HG02973 (cell line): ENCODE results near the gene ARV1.
"Not testable (repeated sequence)": the region's sequence is repeated elsewhere in the genome, so short reads cannot be mapped to it uniquely, and the experiment has no call there.

Source experiments
- ATAC-seq: cut with Tn5 transposase; IDR thresholded peaks from one replicate; pipeline ENCODE4 v1.9.1; 2021; ENCODE audit warnings: moderate library complexity; ENCODE audit not compliant: unreplicated experiment

The ARV1 gene

DNA sequence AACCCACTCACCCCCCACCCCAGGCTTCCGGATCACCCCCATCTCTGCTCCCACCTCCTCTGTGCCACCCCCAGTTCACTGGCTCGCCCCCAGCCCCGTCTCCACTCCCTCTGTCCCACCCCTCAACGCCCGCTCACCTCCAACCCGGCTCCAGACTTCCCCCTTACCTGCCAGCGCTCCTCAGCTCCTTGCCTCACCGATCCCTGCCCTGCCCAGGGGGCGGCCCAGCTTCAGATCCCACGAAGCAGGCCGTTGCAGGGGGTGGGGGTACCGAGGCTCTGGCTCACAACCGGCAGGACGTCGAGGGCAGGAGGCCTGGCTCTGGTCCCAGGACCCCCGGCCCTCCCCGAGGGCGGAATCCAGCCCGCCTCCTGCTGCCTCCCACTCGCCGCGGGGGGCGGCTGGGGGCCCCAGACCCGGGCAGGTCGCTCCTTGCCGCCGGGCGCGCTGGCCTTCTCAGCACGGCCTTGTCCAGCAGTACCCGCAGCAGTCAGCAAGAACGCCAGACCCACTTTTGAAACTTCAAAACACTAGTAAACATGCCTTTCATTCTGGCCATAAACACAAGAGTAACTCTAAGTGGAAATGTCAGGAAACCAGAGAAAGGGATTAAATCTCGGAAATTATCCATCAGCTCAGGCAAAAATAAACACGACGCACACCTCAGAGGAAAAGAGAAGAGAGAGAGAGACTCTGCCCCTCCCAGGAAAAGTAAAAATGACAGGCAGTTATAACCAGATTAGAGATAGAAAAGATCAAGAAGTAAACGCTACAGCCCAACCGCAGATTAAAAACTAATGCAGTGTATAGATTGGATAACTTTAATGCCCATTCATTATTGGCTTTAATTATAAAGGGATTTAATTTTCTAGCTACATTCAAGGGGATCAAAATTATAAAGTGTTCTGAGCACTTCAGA lies 62.2 kb downstream of the ARV1 start:
- ATAC-seq, result no peak

DNA sequence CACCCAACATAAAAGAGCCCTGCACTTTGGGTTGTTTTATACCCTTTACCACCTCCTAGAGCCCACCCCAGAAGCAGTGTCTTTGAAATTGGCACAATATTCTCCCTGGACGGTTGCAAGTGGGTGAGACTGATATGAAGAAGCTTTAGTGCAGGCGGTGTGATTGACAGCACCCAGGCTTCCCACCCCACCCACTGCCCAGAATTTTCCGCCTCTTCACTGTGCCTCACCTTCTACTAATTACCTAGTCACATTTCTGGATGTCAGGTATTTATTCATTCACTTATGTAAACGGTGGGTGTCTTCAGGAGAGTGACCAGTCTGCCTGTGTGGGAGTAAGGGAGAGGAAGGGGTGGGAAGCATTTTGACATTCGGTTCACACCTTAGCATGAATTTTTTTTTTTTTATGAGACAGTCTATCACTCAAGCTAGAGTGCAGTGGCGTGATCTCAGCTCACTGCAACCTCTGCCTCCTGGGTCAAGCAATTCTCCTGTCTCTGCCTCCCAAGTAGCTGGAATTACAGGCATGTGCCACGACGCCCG lies 62.9 kb downstream of the ARV1 start:
- no peak for ATAC-seq

- no peak for ATAC-seq
These were observed 65.7 kb downstream of the ARV1 start for GRCh38 chr1:231044588-231044987.

DNA sequence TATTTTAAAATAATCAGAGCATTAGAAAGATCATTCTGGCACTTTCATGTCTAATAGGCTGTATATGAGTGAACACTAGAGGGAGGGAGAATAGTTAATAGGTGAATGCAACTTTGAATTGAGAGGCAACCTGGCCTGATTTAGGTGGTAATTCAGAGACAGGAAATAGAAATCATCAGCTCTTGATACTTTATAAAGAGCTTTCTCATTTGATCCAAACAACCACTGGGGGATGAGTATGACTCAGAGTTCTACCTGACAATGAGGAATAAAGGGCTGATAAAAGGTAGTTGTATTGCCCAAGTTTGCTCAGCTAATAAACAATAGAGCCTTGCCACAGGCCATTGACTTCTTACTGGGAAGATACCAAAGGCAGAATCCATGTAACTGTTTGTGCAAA lies 66.4 kb downstream of the ARV1 start:
- ATAC-seq, result no peak

- not testable (repeated sequence) for ATAC-seq
These were observed 67.2 kb downstream of the ARV1 start for GRCh38 chr1:231045921-231046729.

DNA sequence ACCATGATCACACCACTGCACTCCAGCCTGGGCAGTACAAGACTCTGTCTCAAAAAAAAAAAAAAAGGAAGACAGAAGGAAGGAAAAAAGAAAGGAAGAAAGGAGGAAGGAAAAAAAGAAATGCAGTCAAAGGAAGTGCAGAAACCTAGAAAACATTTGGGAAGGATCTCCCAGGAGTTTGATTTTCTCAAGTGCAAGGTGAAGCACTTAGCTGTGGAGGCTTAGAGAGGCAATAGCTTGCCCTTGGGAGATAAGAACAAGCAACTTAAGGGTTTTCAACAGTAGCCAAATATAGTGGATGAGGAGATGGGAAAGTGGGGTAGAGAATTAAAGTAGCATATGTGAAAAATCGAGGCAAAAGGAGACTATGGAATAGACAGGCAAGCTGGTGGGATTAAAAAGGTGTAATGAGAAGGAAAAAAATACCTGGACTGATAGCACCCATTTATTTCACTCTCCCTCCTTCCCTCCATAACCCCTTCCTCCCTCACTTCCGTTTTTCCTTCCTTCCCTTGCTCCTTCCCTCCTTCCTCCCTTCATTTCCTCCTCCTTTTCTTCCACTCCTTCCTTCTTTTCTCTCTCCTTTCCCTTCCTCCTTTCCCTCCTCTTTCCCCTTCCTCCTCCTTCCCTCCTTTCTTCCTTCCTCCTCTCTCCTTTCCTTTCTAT lies 68.0 kb downstream of the ARV1 start:
- no peak for ATAC-seq

DNA sequence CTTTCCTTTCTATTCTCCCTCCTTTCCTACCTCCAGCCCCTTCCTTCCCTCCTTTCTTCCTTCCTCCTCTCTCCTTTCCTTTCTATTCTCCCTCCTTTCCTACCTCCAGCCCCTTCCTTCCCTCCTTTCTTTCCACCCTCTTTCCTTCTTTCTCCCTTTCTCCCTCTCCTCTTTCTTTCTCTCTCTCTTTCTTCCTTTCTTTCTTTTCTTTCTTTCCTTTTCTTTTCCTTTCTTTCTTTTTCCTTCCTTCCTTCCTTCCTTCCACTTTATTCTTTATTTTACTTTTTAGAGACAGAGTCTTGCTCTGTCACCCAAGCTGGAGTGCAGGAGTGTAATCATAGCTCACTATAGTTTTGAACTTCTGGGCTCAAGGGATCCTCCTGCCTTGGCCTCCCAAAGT lies 68.6 kb downstream of the ARV1 start:
- not testable (repeated sequence) for ATAC-seq

GRCh38 chr1:231048419-231048818 lies 69.5 kb downstream of the ARV1 start:
- ATAC-seq, result not testable (repeated sequence)

DNA sequence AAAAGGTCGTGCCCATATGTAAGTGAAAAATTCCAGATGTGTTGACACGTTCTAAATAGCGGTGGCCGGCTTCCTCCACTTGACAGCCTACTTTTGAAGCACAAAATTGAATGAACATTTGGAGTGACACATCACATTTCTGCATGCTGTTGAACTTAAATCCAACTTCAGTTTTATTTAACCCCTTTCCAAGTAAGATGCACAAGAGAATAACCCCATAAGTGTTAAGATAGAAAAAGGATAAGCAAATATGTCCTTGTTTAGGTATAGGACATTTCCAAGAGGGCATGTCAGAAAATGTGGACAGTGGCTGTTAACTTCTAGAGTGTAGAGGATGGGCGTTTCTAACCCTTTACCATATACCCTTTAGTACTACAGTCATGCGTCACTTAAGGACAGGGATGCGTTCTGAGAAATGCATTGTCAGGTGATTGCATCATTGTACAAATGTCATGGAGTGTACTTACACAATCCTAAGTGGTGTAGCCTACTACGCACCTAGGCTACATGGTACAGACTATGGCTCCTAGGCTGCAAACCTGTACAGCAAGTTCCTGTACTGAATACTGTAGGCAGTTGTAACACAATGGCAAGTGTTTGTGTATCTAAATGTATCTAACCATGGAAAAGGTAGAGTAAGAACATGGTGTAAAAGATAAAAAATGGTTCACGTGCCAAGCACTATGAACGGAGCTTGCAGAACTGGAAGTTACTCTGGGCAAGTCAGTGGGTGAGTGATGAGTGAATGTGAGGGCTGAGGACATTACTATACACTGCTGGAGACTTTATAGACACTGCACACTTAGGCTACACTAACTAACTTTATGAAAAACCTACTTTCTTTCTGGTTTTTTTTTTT lies 70.5 kb downstream of the ARV1 start:
- no peak for ATAC-seq
